HG03457 (cell line): ENCODE results near the gene AGAP3.
"Not testable (repeated sequence)": the region's sequence is repeated elsewhere in the genome, so short reads cannot be mapped to it uniquely, and the experiment has no call there.

Source experiments
- ATAC-seq: cut with Tn5 transposase; IDR thresholded peaks from one replicate; pipeline ENCODE4 v1.9.1; 2021; ENCODE audit warnings: moderate number of reproducible peaks; ENCODE audit not compliant: unreplicated experiment

The AGAP3 gene

DNA sequence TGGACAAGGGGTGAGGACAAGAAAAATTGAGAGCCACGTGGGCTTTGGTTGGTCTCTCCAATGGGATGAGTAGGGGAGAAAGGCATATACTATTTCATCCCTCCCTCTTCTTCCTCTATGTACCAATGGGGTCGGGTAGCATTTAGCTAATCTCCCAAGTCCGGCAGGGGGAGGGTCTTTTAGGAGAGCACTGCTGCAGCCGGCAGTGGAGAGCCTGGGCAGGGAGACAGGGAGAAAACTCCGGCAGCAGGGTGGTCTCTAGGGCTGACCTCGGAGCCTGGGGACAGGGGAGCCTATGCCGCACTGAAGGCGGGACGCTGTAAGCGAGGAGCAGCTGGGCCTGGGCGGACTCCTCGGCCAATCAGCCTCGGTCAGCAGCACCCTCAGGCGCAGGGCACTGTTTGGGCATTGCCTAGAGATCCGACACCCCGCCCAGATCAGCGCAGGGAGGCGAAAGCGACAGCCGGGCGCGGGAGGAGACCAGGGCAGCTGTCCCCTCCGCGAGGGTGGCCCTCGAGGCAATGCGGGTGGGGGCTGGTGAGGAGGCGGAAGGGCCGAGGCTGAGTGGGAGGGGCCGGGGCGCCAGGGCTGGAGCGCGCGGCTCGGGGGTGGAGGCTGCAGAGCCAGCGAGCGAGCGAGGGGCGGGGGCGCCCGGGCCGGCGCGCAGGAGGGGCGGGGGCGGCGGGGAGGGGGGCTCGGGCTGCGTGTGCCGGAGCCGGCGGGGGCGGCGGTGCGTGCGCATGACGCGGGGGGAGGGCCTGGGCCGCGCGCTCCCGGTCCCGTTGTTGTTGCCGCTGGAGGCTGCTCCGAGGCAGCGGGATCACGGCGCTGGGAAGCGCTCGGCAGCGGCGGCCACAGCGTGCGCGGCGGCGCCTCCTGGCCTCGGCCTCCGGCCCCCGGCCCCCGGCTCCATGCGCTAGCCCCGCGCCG, at the start of gene AGAP3:
Gene AGAP3, plus strand, starts transcription at position 785 of the 930 bp plus-strand sequence. CDS start 267 bp downstream, outside the sequence.
- peak; percentile 30 for ATAC-seq

DNA sequence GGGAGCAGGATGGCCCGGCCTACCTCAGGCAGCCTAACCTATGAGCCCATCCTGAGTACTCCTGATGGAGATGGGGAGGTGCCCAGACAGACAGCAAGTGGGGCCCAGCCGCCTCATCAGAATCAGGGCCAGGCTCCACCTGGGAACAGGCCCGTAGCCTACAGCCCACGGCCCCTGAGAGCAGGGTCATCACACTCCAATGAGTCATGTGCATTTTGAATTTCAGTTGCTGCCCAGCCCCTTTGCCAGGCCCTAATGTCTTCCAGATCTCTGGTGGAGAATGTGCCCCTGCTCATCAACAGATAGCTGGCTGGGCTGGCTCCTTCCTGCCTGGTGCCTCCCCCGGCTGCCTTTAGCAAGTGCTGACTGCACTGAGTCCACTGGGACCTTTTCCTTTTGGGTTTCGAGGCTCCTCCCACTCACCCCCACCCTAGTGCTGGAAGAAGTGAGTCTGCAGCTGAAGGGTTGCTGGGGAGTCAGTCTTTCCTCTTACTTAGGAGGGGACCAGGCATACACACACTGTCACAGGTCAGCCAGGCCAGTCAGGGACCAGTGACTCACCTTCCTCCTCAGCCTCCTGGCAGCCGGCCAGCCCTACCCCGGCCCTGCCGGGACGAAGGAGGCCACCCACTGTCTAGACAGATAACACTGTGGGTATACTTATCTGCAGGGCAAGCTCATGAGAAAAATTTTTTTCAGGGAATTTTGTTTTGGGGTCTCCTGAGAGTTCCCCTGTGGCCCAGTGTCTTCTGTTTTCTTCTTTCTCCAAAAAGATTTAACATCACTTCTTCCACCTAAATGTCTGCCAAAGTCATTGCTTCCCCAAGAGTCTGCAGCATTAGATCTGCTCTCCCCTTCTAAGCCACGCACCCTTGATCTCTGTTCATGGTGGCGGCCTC, 47.1 kb upstream of the AGAP3 start:
- ATAC-seq = no peak

DNA sequence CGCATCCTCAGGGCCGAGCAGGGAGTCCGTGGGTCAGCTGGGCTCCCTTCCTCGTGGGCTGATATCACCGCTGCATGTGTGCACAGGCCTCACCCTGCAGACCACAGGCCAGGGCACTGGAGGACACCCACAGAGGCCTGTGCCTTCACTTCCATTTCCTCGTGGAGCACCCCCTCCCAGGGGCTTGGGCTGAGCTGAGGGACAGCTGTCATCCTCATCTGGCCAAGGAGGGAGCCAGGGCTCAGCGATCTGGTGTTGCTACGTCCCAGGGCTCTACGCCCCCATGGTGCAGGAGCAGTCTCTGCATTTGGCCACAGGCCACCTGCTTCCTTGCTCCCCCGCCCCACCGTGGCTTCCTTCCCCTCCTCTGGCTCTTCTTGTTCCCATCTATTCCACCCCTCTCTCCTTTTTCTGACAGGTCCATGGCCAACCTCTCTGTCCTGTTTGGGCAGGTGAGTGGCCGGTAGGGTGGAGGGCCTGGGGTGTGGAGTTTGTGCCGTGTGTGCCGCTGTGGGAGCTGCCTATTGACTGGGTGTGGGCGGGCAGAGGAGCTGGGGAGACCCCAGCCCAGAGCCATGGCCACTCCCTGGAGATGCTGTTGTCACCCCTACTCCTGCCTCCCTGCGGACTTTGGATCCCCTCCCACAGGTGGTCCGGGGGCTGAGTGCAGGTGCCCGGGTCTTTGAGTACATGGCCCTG, 46.3 kb upstream of the AGAP3 start:
- ATAC-seq = no peak

DNA sequence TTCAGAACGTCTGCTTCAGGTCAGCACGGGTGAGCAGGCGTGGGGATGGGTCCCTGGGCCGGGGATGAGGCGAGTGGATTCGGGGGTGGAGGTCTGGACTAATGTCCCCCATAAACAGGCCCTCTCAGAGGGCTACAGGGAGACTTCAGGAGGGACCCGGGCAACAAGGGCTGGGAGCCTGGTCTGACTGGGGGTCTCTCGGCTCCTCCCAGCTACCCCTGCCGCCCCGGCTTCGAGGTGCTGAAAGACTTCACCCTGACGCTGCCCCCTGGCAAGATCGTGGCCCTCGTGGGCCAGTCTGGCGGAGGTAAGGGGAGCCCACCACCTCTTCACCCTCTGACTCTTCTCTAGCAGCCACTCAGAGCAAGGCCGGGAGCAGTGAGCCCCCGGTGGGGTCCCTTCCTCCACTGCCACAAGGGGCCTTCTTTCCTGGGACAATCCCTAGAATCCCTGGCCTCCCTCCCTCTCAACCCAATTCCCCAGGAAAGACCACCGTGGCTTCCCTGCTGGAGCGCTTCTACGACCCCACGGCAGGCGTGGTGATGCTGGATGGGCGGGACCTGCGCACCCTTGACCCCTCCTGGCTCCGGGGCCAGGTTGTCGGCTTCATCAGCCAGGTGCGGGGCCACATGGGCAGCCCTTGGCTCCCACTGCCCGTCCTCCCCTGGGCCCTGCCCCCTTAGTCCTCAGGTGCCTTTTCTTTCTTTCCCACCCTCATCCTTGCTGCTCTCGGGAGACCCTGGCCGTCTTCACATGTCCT, 45.5 kb upstream of the AGAP3 start:
- no peak for ATAC-seq

DNA sequence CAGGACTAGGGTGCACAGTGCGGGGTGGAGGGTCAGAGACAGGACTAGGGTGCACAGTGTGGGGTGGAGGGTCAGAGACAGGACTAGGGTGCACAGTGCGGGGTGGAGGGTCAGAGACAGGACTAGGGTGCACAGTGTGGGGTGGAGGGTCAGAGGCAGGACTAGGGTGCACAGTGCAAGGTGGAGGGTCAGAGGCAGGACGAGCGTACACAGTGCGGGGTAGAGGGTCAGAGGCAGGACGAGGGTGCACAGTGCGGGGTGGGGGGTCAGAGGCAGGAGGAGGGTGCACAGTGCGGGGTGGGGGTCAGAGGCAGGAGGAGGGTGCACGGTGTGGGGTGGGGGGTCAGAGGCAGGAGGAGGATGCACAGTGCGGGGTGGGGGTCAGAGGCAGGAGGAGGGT, 42.8 kb upstream of the AGAP3 start:
- ATAC-seq = not testable (repeated sequence)

DNA sequence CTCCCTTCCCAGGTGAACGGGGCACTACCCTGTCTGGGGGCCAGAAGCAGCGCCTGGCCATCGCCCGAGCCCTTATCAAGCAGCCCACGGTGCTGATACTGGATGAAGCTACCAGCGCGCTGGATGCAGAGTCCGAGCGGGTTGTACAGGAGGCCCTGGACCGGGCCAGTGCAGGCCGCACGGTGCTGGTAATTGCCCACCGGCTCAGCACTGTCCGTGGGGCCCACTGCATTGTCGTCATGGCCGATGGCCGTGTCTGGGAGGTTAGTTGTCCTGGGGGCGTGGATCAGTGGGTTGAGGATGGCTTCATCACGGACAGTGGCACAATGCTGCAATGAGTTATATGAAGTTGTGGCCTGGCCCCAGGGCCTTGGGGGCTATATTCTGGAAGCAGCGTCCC, 42.3 kb upstream of the AGAP3 start:
- ATAC-seq = no peak

DNA sequence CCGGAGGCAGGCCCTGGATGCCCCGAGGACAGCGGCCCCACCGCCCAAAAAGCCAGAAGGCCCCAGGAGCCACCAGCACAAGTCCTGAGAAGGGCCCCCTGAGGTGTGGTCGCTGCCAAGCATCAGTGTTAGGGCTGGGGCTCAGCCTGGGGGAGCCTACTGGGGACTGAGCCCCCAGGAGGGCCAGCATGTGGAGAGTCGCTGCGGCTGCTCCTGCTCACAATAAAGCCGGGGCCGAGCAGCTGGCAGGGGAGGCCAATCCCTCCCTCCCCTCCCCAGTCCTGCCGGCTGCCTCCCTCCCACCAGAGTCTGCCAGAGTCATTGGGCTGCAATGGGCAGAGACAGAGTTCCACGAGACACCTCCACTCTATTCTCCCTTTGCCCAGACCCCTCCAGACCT, 41.0 kb upstream of the AGAP3 start:
- no peak for ATAC-seq

DNA sequence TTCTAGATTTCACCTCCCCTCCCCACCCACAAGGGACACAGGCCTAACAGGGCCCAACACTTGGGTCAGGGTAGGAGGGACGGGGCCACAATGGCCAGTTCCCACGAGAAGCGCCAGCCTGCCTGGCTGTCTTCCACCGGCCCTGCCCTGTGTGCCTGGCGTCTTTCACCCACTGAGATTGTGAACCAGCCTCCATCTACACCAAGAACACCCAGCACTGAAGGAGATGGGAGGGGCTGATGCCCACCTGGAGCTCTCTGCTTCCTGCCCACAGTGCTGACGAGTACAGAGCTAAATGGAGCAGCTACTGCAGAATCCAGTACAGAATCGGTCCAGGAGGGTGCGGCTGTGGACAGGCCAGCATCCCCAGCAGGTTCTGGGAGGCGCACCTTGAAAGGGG, 40.3 kb upstream of the AGAP3 start:
- no peak for ATAC-seq

DNA sequence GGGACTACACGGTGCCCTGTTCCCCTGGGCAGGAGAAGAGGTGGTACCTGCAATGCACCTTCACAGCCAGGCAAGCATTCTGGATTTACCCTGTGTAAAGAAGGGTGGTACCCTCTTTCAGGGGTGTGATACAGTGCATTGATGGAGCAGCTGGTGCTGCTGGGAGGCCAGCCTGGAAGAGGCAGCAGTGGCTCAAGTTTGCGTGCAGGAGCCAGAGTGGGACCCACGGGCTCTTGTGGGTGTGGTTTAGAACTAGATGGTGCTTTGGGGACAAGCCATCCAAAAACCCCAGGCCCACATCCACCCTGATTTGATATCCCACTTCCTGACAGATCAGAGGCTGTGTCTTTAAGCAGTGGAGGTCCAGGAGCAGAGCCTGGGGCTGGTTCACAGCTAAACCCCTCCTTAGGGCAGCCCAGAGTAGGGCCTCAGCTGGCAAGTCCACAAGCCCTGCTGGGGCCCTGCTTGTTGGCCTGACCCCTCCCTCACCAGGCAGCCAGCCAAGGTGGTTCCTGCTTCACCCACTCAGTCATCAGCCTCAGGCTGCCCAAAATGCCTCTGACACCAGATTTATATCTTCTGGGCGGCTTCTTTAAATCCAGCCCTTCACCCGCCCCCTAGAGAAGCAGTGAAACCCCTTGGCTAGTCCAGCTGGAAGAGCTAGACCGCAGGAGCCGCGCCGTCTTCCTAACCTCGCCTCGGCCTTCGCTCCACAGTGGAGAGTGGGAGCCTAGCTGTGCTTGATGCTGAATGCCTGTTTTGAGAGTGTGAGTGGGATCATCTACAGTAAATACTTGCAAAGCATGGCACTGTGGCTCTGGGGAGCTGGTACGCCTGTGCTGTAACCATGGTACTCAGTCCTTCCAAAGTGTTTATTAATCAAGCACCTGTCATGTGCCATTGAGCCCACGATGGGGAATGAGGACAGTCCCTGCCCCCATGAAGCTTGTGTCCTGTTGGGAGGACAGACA, 39.4 kb upstream of the AGAP3 start:
- no peak for ATAC-seq

DNA sequence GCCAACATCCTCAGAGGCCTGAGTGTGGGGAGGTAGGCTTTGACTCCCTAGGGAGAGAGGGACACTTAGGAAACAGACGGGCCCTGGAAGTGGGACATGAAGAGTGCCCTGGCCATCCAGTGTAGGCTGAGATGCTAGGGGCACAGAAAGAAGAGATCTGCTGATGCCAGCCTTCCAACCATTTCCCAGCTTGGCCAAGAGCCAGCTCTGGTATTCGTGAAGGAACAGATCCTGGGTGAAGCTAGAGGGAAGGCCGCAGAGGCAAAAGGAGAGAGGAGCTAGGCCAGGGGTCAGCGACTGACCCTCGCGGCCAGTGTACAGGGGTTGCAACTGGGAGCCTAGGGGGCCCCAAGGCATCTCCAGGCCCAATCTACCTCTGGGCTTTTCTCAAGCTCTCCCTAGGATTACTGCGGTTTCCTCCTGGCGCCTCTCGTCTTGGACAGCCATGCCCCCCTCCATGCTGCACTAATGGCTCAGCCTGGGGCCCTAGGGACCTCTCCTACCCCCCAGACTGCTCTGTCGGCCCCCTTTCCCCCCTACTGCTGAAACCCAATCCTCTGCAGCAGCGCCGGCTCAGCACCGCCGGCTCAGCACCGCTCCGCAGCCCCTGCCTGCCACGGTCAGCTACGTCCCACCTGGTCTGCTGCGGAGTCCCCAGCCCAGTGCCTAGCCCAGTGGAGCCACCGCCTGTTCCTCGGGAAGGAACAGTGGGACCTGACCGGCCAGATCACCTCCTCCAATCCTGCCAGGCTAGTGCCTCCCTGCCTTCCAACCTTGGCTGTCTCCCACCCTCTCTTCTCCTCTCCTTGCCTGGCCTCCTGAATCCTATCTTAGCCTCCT, 38.1 kb upstream of the AGAP3 start, which contains the start of gene ASIC3:
Gene ASIC3, plus strand, starts transcription at position 556 of the 840 bp plus-strand sequence. CDS start 355 bp downstream, outside the sequence.
- ATAC-seq = no peak

DNA sequence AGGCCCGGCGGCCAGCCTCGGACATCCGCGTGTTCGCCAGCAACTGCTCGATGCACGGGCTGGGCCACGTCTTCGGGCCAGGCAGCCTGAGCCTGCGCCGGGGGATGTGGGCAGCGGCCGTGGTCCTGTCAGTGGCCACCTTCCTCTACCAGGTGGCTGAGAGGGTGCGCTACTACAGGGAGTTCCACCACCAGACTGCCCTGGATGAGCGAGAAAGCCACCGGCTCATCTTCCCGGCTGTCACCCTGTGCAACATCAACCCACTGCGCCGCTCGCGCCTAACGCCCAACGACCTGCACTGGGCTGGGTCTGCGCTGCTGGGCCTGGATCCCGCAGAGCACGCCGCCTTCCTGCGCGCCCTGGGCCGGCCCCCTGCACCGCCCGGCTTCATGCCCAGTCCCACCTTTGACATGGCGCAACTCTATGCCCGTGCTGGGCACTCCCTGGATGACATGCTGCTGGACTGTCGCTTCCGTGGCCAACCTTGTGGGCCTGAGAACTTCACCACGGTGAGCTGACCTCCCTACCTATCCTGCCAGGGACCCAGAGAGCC, 37.3 kb upstream of the AGAP3 start:
- no peak for ATAC-seq

DNA sequence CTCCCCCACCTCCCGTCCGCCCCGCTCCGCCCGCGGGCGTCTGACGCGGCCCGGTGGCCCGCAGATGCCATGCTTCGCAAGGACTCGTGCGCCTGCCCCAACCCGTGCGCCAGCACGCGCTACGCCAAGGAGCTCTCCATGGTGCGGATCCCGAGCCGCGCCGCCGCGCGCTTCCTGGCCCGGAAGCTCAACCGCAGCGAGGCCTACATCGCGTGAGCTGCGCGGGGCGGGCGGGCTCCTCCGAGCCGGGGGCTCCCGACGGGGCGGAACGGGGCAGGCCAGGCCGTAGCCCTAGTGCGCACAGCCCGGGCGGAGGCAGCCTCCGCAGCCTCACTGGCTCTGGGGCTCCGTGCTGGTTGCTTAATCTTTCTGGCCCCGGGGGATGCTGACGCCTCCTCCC, 35.2 kb upstream of the AGAP3 start:
- ATAC-seq = no peak

DNA sequence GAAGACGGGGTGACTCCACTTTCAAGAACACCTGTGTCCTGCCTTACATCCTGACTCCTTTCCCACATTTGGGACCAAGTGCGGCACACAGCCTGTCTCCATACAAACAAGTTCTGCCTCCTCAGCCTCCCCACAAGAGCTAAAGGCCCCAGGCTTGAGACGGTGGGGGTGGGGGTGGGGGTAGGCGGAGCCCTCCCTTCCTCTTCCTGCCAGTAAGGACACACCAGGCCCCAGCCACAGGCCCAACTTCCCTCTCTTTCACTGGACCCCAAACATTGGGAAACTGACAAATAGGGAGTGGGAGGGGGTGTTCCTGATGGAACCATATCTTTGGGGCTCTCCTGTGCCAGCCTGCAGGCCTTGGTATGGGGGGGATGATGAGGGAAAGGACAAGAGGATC, 33.2 kb upstream of the AGAP3 start:
- ATAC-seq = no peak

DNA sequence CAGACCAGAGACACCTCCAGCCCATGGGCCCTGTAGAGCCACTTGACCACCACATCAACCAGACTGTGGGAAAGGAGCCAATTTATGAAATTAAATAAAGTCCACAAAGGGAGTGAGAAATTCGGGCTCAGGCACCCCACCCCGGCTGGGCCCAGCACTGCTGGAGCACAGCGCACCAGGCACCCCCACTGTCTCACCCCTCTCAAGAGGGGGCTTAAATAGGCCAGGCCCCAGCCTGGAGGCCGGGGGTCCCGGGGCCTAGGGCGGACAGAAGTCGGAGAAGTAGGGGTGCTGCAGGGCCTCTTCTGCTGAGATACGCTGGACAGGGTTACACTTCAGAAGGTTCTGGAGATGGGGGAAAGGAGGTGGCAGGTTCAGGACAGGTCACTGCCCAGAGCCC, 32.5 kb upstream of the AGAP3 start:
- no peak for ATAC-seq

DNA sequence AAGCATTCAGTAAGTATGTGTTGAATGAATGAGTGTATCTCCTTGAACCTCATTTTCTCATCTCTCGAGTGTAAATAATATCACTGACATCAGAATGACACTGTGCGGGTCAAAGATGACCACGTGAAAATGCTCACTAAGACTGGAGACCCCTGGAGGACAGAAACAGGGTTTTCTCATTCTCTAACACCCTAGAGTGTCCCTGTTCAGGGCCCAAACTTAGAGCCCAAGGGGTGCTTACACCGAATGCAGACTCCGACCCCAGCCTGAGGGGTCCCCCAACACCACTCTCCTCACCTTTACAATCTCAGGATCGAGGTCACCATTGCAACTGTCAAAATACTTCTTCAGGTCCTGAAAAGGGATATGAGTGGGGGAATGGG, 30.0 kb upstream of the AGAP3 start:
- no peak for ATAC-seq

DNA sequence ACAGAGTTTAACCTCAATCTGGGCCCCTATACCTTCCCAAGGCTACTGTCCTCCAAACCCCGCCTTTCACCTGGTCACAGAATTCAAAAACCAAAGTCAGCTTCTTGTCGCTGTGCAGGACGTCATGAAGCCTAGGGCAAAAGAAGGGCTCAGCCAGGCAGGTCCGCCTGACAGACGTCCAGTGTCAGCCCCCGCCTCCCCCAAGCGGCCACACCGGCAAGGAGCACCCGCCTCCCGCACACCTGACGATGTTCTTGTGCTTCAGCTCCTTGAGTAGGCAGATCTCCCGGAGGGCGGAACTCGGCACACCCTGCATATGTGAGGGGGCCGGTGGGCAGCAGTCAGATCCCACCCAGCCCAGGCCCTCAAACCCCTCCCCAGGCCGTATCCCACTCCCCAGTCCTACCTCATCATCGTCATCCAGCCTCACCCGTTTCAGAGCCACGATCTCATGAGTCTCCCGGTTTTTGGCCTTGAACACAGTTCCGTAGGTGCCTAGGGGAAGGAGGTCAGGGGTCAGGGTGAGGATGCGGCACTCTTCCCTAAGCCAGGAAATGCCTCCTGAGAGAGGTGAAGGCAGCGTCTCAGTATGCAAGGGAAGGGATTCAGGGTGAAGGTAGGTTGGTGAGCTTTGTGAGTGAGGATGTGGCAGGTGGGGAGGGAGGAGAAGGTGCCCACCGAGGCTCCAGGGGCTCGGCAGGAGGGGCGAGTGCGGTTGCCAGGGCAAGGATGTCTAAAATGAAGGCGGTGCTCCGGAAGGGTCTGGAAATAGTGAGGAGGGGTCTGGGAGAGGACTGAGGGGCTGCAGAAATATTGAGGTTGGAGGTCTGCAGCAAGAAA, 29.4 kb upstream of the AGAP3 start:
- no peak for ATAC-seq

DNA sequence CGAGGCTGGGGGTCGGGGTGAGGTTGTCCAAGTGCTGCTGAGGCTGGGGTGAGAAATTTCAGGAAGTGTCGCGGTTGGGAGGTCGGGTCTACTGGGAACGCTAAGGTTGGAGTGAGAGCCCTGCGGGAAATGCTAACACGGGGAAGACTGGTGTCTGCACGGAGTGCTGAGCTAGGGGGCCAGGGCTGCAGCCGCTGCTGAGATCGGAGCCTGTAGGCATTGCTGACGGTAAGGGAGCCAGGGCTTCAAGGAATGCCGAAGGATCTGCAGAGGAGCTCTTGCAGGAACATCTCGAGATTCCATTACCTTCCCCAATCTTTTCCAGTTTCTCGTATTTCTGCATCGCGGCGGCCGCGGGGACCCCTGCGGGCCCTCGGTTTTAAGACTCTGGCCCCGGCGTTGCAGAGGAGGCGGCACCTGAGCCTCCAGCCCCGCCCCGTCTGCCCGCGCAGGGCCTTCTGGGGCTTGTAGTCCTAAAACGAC, 28.7 kb upstream of the AGAP3 start, which contains the start of gene CDK5:
Gene CDK5, minus strand, starts transcription at position 392 of the 483 bp plus-strand sequence. Its CDS starts 49 bp downstream, at position 343.
- peak; percentile 7 for ATAC-seq
